ENCODE results near the gene THRB. TPM values are rescaled to one million over a fixed set of nuclear protein-coding genes. Genes with fewer than 3 reads are reported as not detected.

Gene THRB
- total RNA-seq, 3 donors from 2014 or later: 29.8 to 40.2 (median 39.2) TPM

- no peak for DNase-seq (ENCODE audit: low spot score in 2 of 2)
- TF ChIP-seq, protein P1, sequence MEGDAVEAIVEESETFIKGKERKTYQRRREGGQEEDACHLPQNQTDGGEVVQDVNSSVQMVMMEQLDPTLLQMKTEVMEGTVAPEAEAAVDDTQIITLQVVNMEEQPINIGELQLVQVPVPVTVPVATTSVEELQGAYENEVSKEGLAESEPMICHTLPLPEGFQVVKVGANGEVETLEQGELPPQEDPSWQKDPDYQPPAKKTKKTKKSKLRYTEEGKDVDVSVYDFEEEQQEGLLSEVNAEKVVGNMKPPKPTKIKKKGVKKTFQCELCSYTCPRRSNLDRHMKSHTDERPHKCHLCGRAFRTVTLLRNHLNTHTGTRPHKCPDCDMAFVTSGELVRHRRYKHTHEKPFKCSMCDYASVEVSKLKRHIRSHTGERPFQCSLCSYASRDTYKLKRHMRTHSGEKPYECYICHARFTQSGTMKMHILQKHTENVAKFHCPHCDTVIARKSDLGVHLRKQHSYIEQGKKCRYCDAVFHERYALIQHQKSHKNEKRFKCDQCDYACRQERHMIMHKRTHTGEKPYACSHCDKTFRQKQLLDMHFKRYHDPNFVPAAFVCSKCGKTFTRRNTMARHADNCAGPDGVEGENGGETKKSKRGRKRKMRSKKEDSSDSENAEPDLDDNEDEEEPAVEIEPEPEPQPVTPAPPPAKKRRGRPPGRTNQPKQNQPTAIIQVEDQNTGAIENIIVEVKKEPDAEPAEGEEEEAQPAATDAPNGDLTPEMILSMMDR (IDR thresholded peaks at IDR 0.05): no peak
- TF ChIP-seq POLR2AphosphoS5 (IDR thresholded peaks at IDR 0.05) (no peak), POLR2A (IDR thresholded peaks at IDR 0.05) (no peak)
- intact Hi-C loops (cut with DNase I; ENCODE audit: low total_unique reads): no loop called here
- Histone ChIP-seq H3K9me3 (no peaks in the 10 kb centered on the region), H3K4me3 (peak overlapping the region in 1 of 3 donors; percentile 13), H3K27ac (peak overlapping the region; percentile 34 to 54), H3K27me3 (no peaks in the 10 kb centered on the region), H3K36me3 (no peaks in the 10 kb centered on the region), H3K4me1 (peaks cover 0 to 8% of the 10 kb centered on the region in 2 donors)
Measured at GRCh38 chr3:24490151-24490550, 4.5 kb downstream of the THRB start.

DNA sequence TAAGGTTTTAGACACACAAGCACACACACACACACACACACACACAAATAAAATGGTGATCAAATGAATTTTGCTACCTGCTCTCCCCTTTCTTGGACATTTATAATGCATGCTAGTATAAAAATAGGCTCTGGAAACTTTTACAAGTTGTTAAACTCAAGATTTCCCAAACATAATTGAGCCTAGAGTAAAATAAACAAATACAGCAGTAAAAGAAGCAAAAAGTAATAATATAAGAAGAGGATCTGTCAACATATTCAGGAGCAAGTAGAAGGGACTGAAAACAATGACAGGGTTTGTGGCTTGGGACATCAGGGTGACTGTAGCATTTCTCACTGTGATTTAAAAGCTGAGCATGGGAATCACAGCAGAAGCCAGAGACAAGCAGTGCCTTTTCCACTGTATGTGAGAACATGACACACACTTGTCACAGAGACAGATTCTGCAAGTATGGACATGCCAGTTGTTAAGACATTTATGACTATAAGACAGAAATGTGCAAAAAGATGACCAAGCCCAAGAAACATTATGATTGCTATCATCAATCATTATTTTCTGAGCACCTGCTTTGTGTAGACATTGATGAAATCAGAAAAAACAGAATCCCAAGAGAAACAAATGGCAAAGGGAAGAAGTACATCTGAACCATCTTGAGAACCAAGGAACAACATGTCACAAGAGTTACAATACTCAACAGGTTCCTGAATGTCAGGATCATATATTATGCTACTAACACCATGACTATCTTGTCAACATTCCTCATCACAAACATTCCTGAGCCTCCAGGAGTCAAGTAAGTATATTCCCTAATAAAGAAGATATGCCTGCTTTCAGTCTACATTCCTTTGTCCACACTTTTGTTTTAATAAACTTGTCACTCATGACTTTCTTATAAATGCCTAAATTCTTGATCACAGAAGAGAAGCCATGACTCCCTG, 7.1 kb downstream of the THRB start:
- TF ChIP-seq, protein P1 (IDR thresholded peaks at IDR 0.05): no peak
- Histone ChIP-seq H3K27ac (no peak overlapping the region), H3K9me3 (no peaks in the 10 kb centered on the region), H3K4me1 (peaks cover 0 to 8% of the 10 kb centered on the region in 2 donors), H3K4me3 (no peak overlapping the region), H3K27me3 (no peaks in the 10 kb centered on the region), H3K36me3 (no peaks in the 10 kb centered on the region)
- DNase-seq (ENCODE audit: low spot score in 2 of 2): no peak
- intact Hi-C loops (cut with DNase I; ENCODE audit: low total_unique reads): no loop called here

- no peak overlapping the region for H3K27ac ChIP-seq
- TF ChIP-seq, protein P1 (IDR thresholded peaks at IDR 0.05): no peak
- TF ChIP-seq POLR2A (IDR thresholded peaks at IDR 0.05) (no peak), POLR2AphosphoS5 (IDR thresholded peaks at IDR 0.05) (no peak)
- no peaks in the 10 kb centered on the region for H3K27me3 ChIP-seq
- H3K36me3 ChIP-seq: no peaks in the 10 kb centered on the region
- no peaks in the 10 kb centered on the region for H3K9me3 ChIP-seq
- no peak overlapping the region for H3K4me3 ChIP-seq
- intact Hi-C loops (cut with DNase I; ENCODE audit: low total_unique reads): no loop called here
- no peak for DNase-seq (ENCODE audit: low spot score in 2 of 2)
- H3K4me1 ChIP-seq: peaks cover 0 to 7% of the 10 kb centered on the region in 2 donors
Measured at GRCh38 chr3:24485511-24485910, 9.1 kb downstream of the THRB start.

- no peak overlapping the region for H3K27ac ChIP-seq
- H3K9me3 ChIP-seq: no peaks in the 10 kb centered on the region
- no peaks in the 10 kb centered on the region for H3K27me3 ChIP-seq
- intact Hi-C loops (cut with DNase I; ENCODE audit: low total_unique reads): no loop called here
- no peak overlapping the region for H3K4me3 ChIP-seq
- no peaks in the 10 kb centered on the region for H3K4me1 ChIP-seq
- no peaks in the 10 kb centered on the region for H3K36me3 ChIP-seq
- TF ChIP-seq POLR2AphosphoS5 (IDR thresholded peaks at IDR 0.05) (no peak), POLR2A (IDR thresholded peaks at IDR 0.05) (no peak)
- TF ChIP-seq, protein P1 (IDR thresholded peaks at IDR 0.05): no peak
- DNase-seq (ENCODE audit: low spot score in 2 of 2): no peak
Measured at GRCh38 chr3:24483873-24484272, 10.8 kb downstream of the THRB start.

GRCh38 chr3:24482096-24482705, 12.4 kb downstream of the THRB start:
- Histone ChIP-seq H3K9me3 (no peaks in the 10 kb centered on the region), H3K4me3 (no peak overlapping the region), H3K36me3 (no peaks in the 10 kb centered on the region), H3K4me1 (no peaks in the 10 kb centered on the region), H3K27me3 (no peaks in the 10 kb centered on the region), H3K27ac (no peak overlapping the region)
- no peak for TF ChIP-seq POLR2AphosphoS5 (IDR thresholded peaks at IDR 0.05)
- no peak for TF ChIP-seq POLR2A (IDR thresholded peaks at IDR 0.05)
- TF ChIP-seq, protein P1 (IDR thresholded peaks at IDR 0.05): no peak
- DNase-seq (ENCODE audit: low spot score in 2 of 2): no peak
- intact Hi-C loops (cut with DNase I; ENCODE audit: low total_unique reads): no loop called here
